SH-SY5Y (cell line): ENCODE results near the gene FAM135A.

Experiments used
- GATA2 ChIP-seq: IDR thresholded peaks from 2 replicates; pipeline ENCODE4 v1.6.1; 2011; ENCODE audit warnings: mild to moderate bottlenecking, low read depth, low read length
- GATA3 ChIP-seq: IDR thresholded peaks from 2 replicates; pipeline ENCODE4 v1.6.1; 2011; ENCODE audit warnings: low read depth, mild to moderate bottlenecking, low read length, moderate library complexity

- TF ChIP-seq GATA2: no peak
- no peak for TF ChIP-seq GATA3
These were observed 21.8 kb upstream of the FAM135A start for GRCh38 chr6:70391492-70391891.
